Measurements from ENCODE around the gene SUSD1.

DNA sequence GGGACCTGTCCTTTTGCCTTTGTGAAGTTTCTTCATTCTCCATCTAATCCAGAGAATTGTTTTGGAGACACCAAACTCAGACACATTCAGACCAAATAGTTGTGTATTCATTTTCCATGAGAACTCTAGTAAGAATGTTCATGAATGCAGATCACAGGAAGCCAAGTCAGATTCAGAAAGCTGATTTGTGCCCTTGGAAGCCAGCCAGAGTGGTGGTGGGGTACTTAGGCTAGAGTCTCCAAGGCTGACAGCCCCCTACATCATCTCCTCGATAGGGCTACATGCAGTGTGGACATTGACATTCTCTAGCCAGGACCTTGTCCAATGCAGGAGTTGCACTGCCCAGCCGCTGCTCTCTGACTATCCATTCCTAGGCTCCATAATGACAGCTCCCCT lies 140.9 kb downstream of the SUSD1 start:
- TF ChIP-seq NR2C1 (IDR thresholded peaks at IDR 0.05), result no peak
- no peak for TF ChIP-seq NR2C1 (tag; IDR thresholded peaks at IDR 0.05)
- TF ChIP-seq, protein P1, sequence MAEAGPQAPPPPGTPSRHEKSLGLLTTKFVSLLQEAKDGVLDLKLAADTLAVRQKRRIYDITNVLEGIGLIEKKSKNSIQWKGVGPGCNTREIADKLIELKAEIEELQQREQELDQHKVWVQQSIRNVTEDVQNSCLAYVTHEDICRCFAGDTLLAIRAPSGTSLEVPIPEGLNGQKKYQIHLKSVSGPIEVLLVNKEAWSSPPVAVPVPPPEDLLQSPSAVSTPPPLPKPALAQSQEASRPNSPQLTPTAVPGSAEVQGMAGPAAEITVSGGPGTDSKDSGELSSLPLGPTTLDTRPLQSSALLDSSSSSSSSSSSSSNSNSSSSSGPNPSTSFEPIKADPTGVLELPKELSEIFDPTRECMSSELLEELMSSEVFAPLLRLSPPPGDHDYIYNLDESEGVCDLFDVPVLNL (CRISPR knock-in tag; IDR thresholded peaks at IDR 0.05; ENCODE audit: low read depth), result no peak
- TF ChIP-seq SIX5 (IDR thresholded peaks at IDR 0.05; ENCODE audit: borderline replicate concordance in 1 of 2, insufficient read depth in 1 of 2, low read depth in 1 of 2, low read length in 2 of 2), result no peak
- TF ChIP-seq ADNP (tag; IDR thresholded peaks at IDR 0.05), result no peak
- no peak for TF ChIP-seq NONO (IDR thresholded peaks at IDR 0.05; ENCODE audit: low read depth in 2 of 2, low read length in 1 of 2)
- TF ChIP-seq POLR2A (conservative IDR thresholded peaks at IDR 0.05), result no peak
- TF ChIP-seq SRSF7 (optimal IDR thresholded peaks at IDR 0.05; ENCODE audit: low read depth, low read length), result no peak
- no peak for TF ChIP-seq NRF1 (conservative IDR thresholded peaks at IDR 0.05 in 1 of 2, IDR thresholded peaks at IDR 0.05 in 1 of 2)
- no peak for TF ChIP-seq SLC30A9 (CRISPR knock-in tag; IDR thresholded peaks at IDR 0.05)
- TF ChIP-seq RAD21 (CRISPR knock-in tag; conservative IDR thresholded peaks at IDR 0.05 in 1 of 2, IDR thresholded peaks at IDR 0.05 in 1 of 2), result no peak
- no peak for TF ChIP-seq TRIM28 (IDR thresholded peaks at IDR 0.05)
- no peak for TF ChIP-seq TCF7 (IDR thresholded peaks at IDR 0.05; ENCODE audit: borderline replicate concordance)
- no peak for TF ChIP-seq TEAD1 (CRISPR knock-in tag; IDR thresholded peaks at IDR 0.05)
- TF ChIP-seq HMG20B (CRISPR knock-in tag; IDR thresholded peaks at IDR 0.05), result no peak

Data from K562 (cell line).